GM18505 (cell line): ENCODE measurements around the gene CREG2.

Experiments
- ATAC-seq: cut with Tn5 transposase; IDR thresholded peaks from one replicate; pipeline ENCODE4 v1.9.1; 2021; ENCODE audit not compliant: unreplicated experiment
- POLR2A ChIP-seq: IDR thresholded peaks from 4 replicates; pipeline ENCODE4 v1.6.1; 2011; ENCODE audit warnings: borderline replicate concordance; ENCODE audit not compliant: insufficient read depth, insufficient read length; ENCODE audit errors: extremely low read depth

Gene CREG2

DNA sequence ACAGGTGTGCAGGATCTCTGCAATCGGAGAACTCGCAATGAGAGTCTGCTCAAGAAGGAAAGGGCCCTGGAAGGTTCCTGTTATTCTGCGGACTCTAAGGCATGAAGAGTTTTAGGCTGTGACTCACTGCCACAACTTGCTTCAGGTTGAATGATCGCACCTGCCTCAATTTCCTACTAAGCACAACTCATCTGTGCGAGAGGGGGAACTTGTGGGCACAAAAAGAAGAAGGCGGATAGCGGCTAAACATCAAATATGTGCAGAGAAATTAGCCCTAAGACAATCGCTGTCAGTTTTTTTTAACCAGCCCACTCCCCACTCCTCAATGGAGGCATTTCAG lies 14.0 kb upstream of the CREG2 start:
- ATAC-seq: no peak
- no peak for TF ChIP-seq POLR2A

DNA sequence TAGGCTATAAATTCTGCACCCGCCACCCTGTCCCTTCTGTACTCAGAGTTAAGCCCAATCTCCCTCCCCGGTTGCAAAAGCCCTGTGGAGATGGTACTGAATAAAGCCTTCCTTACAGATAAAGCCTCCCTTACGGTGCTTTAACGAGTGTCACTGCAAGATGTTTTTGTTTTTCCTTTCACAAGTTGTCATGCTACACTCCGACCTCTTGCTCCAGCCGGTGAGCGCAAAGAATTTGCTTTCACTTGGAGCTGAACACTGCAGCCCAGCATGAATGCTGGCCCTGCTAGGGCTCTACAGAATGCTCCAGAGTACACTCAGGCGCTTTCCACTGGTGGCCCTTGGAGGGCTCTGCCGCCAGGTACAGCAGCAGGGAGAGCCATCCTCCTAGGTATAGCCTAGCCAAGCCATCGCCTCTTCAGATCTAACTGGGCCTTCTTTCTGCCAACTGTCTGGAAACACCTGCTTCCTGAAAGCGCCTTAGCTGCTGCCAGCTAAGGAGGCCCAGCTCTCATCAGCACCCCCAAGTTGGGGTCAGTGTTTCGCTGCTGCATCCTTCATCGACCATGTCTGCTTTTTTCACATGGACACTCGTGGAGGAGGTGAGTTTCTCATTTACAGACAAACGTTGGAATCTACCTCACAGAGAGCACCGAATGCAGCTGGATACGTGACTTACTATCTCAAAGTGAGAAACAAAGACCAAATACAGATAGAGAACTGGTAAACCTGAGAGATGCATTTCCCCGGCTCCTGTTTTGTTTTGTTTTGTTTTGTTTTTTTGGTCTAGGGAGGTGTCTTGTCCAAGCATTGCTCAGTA lies 13.4 kb upstream of the CREG2 start:
- TF ChIP-seq POLR2A: no peak
- ATAC-seq: no peak

DNA sequence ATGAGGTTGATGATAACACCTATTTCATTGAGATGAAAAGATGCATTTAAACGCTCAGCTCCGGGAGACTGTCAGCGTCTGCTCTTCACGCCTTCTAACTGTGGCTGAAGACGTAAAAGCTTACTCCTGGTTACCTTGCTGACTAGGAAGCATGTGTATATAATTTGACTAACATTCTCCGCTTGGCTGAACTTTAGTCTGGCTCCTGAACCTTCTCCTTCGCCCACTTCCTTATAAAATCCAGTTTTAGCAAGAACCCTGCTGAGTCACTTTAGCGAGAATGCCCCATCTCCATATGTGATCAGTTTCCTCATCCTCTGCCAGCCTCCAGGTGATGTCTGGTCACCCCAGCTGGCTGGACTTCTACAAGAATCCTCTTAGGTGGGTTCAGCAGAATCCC lies 12.7 kb upstream of the CREG2 start:
- ATAC-seq: no peak
- TF ChIP-seq POLR2A: no peak

DNA sequence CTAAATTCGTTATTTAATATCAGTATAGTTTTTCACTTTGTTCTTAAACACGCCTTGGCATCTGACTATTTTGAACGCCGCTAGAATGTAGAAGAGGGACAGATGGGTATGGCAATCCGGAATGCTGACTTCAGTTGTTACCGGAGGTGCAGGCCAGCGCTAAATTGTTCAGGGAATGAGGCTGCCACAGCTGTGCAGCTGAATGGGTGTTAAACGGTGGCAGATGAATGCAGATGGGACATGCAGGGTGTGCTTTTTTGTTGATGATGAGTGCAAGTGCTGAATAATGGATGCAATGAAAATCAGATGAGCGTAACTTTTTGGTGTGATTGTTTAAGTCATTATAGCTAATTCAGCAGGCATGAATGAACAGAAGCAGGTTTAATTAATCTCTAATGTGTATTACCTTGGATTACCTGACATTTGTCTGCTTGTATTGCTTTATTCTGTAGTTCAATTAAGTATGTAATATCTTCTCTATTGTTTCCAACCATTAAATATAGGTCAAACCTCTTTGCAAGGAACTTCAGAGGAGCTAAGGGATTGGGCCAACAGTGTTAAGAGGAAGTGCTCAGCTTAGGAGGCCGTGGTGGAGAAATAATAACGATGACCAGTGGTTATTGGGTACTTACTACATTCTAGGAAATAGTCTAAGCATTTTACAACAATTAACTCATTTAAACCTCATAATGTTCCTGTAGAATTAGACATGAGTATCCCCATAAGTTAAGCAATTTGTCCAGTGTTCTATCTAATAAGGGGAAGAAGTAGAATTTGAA lies 11.9 kb upstream of the CREG2 start:
- no peak for TF ChIP-seq POLR2A
- ATAC-seq: no peak

DNA sequence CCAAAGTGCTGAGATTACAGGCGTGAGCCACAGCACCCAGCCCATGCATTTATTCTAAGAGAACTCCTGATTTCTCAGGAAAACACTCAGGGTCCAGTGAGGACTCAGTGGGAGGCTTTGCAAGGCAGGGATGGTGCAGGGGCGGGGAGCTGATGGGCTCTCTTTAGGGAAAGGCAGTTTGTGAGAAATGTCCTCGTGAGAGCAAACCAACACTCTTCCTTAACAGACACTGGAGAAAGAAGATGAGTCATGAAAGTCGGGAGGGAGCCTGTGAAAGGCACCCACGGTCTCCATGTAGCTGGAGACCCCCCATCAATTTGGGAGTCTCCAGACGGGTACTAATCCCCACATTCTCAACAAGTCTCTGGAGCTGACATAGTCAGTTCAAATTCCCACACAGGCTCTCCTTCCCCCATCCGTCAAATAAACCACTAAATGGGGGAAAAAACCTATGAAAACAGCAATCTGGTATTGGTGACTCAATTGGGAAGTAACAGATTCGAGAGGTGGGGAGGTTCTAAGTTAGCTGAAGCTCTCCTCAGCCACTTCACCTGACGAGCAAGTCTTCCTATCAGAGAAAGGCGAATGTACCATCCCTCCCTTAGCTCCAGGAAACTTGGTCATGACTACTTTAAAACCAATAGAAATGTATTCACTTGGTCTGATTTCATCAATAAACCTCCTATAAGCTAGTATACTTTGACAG lies 11.0 kb upstream of the CREG2 start:
- TF ChIP-seq POLR2A: no peak
- ATAC-seq: no peak

DNA sequence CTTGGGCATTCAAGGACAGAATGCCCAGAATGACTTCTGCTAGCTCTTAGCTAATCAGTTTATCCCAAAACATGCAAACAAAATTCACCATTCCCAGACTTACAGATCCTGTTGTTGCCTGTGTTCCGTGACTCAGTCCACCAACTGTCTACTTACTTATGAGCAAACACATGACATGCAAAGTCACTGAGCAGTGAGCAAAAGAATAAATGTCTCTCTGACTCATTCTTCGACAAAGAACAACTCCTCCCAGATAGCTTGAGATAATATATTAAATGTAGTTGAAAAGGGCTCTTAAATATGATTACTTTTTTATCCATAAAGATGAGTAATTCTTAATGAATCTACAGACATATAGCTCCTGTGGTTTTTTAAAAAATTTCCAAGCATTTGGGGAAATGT lies 9.0 kb upstream of the CREG2 start:
- TF ChIP-seq POLR2A: no peak
- no peak for ATAC-seq

DNA sequence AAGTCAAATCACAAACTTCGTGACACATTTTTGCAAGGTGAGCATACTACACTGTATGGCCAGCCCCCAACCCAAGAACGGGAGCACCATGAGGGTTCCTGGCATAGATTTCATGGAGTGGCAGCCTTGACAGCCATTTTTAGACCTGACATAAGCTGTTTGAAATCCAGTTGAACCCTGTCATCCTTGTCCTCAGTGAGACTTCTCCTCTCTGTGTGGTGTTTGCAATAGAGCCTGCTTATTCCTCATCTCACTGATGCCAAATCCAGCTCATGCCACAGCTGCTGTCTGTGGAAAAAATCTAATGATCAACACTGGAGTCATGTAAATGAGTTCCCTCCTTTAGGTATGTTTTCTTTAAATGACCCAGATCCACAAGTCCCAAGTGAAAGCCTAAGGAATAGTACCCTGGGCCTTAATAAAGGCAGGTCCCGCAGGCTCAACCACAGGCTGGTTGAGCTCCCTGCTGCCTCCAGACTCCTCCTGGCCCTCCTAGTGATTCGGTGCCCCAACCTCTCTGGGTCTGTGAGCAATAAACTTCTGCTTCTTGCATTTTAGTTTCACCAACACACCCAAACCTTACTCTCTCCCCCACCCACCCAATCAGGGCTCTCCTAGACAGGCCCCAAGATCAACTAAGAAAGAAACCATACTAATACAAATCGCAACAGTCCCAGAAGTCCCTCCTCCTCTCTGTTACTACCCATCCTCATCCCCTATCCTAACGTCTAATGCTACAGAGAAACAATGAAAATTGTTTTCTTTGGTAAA lies 8.4 kb upstream of the CREG2 start:
- no peak for ATAC-seq
- TF ChIP-seq POLR2A: no peak

DNA sequence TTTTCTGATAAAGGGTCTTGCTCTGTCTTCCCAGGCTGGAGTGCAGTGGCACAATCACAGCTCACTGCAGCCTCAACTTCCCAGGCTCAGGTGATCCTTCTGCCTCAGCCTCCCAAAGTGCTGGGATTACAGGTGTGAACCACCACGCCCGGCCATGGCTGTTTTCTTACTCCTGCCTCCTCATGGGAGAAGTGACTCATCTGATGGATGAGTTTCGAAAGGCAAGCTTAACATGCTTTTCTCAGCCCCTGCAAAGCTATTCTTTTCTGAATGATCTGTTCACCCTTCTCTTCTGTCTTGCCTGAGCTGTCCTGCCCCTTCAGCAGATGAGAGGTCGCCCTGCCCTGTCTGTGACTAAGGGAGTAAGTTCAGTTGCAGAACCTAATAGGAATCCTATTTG lies 929 bp upstream of the CREG2 start:
- no peak for TF ChIP-seq POLR2A
- ATAC-seq: no peak

DNA sequence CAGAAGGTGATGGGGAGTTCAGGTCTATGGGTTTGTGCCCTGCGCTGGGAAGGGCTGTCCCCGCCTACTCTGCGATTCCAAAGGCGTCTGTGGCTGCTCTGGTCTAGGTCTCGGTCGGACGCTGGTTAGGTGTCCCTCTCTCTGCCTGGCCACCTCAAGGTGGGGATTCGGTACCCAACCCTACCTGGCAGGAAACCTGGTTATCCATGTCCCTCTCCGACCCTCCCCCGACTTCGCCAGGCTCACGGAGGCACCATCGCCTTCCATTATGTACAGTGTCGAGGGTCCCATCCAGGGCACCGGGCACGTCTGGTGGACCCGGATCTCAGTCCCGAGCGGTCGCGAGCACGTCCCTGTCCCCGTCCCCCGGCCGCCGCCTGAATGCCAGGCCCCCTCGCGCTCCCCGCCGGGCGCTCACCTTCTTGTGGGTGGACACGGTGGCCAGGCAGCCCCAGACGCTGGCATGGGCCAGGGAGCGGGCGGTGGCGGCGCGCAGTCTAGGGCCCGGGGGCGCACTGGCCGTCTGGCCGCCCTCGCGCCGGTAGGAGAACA lies 628 bp downstream of the CREG2 start:
- no peak for ATAC-seq
- TF ChIP-seq POLR2A: no peak

DNA sequence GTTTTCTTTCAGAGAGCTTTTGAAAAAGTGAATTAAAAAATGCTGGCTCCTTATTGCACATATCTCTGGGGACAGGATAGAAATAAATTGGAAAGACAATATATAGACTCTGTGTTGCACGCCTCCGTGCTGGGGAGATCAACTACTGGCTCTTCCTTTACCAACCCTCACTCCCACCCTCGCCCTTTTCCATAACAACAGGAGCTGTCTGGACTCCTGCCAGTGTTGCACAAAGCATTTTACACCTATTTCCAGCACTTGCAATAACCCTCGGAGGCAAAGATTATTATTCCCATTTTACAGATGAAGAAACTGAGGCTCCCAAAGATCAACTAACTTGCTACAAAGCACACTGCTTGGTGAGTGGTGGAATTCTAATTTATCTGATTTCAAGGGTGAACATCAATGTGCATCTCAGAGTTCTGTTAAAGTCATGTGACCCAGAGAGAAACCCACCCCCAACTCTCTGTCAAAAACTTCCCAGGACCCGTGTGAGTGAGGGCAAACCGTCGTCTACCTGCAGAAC lies 4.2 kb downstream of the CREG2 start:
- ATAC-seq: no peak

DNA sequence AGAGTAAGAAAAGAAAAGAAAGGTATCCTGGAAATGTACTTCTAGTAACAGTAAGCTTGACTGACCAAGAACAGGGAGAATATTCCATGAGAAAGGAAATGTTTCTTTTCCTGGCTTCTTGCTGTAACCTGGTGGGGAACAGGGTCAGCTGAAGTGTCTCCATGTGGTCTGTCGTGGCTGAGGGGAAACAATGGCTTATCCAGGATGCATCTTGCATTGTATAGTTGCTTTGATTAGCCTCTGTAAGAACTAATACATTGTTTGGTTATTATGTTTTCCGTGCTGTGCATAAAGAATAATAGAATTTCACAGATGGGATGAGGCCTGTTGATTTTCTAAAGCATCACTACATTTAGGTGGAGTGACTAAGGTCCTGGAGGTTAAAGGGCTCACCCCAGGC lies 4.9 kb downstream of the CREG2 start:
- no peak for TF ChIP-seq POLR2A
- no peak for ATAC-seq

More for the DNA sequence above, 4.2 kb downstream of the CREG2 start:
- no peak for TF ChIP-seq POLR2A

DNA sequence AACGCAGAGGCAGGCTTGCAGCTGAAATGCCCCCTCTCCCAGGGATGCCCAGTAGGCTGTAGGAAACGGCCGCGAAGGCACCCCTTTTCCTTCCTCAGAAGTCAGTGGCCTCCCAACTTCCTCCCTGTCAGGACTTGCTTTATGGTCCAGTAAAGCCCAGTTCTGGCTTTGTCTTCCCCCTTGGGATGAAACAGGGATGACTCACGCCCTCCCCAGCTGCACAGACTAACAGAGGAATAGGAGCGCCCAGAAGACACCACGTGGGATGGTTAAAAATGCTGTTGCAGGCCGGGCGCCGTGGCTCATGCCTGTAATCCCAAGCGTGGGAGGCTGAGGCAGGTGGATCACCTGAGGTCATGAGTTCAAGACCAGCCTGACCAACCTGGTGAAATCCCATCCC lies 6.9 kb downstream of the CREG2 start:
- no peak for TF ChIP-seq POLR2A
- ATAC-seq: no peak
